Smooth muscle cell (in vitro differentiated cells): ENCODE measurements around the gene NFKBIE. TPM values are rescaled to one million over a fixed set of nuclear protein-coding genes. Genes with fewer than 3 reads are reported as not detected.
A peak's percentile ranks its signal among the peaks of the same experiment; 100 is the strongest.

ENCODE experiments used
- DNase-seq: peaks from one replicate; lab custom pipeline; 2025; ENCODE audit not compliant: unreplicated experiment; lab: John Stamatoyannopoulos, UW
- H2AFZ ChIP-seq: fragments of 200-600 bp; sonication (generic); 2 replicates; pipeline ENCODE4 v1.6.0; 2016; ENCODE audit warnings: antibody characterized with exemption, low read depth, mild to moderate bottlenecking
- H3F3A ChIP-seq: fragments of 200-600 bp; sonication (generic); 2 replicates; pipeline ENCODE4 v1.6.0; 2017; ENCODE audit warnings: antibody characterized with exemption, low read depth
- H3K27ac ChIP-seq: fragments of 200-600 bp; sonication (generic); 2 replicates; pipeline ENCODE4 v1.5.1; 2016; ENCODE audit warnings: low read depth, mild to moderate bottlenecking
- H3K27me3 ChIP-seq: fragments of 200-600 bp; sonication (generic); 2 replicates; pipeline ENCODE4 v1.6.1; 2016; ENCODE audit warnings: low read depth, mild to moderate bottlenecking
- H3K36me3 ChIP-seq: fragments of 200-600 bp; sonication (generic); 2 replicates; pipeline ENCODE4 v1.5.1; 2016; ENCODE audit warnings: low read depth
- H3K4me1 ChIP-seq: fragments of 200-600 bp; sonication (generic); 2 replicates; pipeline ENCODE4 v1.5.1; 2016; ENCODE audit warnings: low read depth
- H3K4me2 ChIP-seq: fragments of 200-600 bp; sonication (generic); 2 replicates; pipeline ENCODE4 v1.6.0; 2016; ENCODE audit warnings: mild to moderate bottlenecking
- H3K4me3 ChIP-seq: fragments of 200-600 bp; sonication (generic); 2 replicates; pipeline ENCODE4 v1.5.1; 2016; ENCODE audit warnings: mild to moderate bottlenecking
- H3K79me2 ChIP-seq: fragments of 200-600 bp; sonication (generic); 2 replicates; pipeline ENCODE4 v1.6.0; 2016; ENCODE audit warnings: low read depth, mild to moderate bottlenecking
- H3K9ac ChIP-seq: fragments of 200-600 bp; sonication (generic); 2 replicates; pipeline ENCODE4 v1.6.0; 2016; ENCODE audit warnings: low read depth
- H3K9me3 ChIP-seq: fragments of 200-600 bp; sonication (generic); replicated peaks from 2 replicates; pipeline ENCODE4 v1.5.1; 2016; ENCODE audit warnings: low read depth
- H4K20me1 ChIP-seq: fragments of 200-600 bp; sonication (generic); 2 replicates; pipeline ENCODE4 v1.6.0; 2016; ENCODE audit warnings: low read depth
- CTCF ChIP-seq: fragments of 200-600 bp; sonication (generic); IDR thresholded peaks from 2 replicates; pipeline ENCODE4 v1.5.1; 2017; ENCODE audit warnings: borderline replicate concordance, mild to moderate bottlenecking, antibody characterized with exemption; ENCODE audit not compliant: insufficient read depth, poor library complexity, severe bottlenecking
- WGBS: methylation state at CpG from one replicate; pipeline ENCODE4 v1.1.7; 2016; ENCODE audit warnings: low lambda C conversion rate; 5-methylcytosine and 5-hydroxymethylcytosine counted together
- polyA plus RNA-seq: library from polyadenylated mRNA; unstranded; fragments of >200 nt; fragmentation: Nextera tagmentation; extraction: Ambion mirVana; gene quantifications from 2 replicates; pipeline ENCODE4 v1.2.1, GENCODE V29; 2016
- total RNA-seq: library from RNA; depleted of rRNA; stranded (reverse); fragments of >200 nt; gene quantifications from 2 replicates; pipeline ENCODE4 v1.2.3, GENCODE V29; 2014

Gene NFKBIE
- total and polyA plus RNA-seq, 2 experiments from 2014 or later = 7.0 to 12.3 TPM

DNA sequence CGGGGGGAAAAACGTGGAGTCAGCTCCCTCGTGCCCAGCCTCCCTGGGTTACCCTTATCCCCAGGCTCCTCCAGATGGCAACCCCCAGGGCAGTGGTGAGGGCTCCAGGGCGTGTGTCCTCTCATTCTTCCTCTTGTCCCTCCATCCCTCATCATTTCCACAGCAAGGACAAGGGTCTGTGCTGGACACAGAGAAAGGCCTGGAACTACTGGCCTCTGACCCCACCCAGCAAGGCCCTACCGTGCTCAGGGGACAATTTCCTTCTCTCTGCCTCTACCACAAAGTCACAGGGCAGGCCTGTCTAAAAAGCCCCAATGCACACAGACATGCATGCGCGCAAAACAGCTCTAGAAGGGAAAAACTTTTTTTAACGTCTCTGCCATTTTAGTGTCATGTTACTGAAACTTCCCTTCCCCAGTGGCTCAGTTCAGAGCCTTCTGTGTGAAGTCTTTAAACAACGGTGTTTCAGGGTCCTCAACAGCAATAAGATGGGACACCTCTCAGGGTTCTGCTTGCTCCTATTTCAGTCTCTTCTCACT, 7.0 kb downstream of the NFKBIE start:
- H3K27ac ChIP-seq = no peak overlapping the region
- H3K4me1 ChIP-seq = peaks cover 18% of the 10 kb centered on the region
- no peaks in the 10 kb centered on the region for H3K27me3 ChIP-seq
- no peaks in the 10 kb centered on the region for H3K36me3 ChIP-seq
- H3K9me3 ChIP-seq = no peaks in the 10 kb centered on the region
- H3K4me2 ChIP-seq = no peak overlapping the region
- peaks cover 27% of the 10 kb centered on the region for H3F3A ChIP-seq
- H3K4me3 ChIP-seq = no peak overlapping the region
- WGBS = 89% methylated on average over 9 of the region's 9 CpGs
- no peak for TF ChIP-seq CTCF
- H4K20me1 ChIP-seq = peaks cover 33% of the 10 kb centered on the region
- H3K79me2 ChIP-seq = peaks cover 24% of the 10 kb centered on the region
- DNase-seq = no peak
- no peak overlapping the region for H3K9ac ChIP-seq
- no peak overlapping the region for H2AFZ ChIP-seq

DNA sequence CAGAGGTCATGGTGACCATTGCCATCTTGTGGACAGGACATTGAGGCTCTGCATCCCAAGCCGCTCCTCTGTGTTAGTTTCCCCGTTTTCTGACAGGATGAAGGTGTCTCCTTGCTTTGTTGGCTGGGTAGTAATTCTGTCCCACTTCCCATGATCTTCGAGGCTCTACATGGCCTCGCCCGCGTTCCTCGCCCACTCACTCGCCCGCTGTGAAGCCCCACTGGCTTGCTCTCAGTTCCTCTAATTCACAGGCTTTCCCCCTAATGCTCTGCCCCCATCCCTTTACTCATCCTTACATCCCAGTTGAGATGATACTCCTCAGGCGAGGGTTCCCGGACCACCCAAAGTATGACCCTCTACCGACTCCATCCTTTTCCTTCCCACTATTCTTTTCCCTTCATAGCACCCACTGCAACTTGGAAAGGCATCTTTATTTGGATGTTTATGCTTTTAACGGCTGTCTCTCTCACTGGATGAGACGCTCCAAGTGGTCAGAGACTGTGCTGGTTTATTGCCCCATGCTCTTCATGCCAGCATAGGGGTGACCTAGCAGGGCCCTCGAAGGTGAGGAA, 7.5 kb downstream of the NFKBIE start:
- DNase-seq = no peak
- peaks cover 5% of the 10 kb centered on the region for H3K36me3 ChIP-seq
- peaks cover 38% of the 10 kb centered on the region for H4K20me1 ChIP-seq
- peak overlapping the region; percentile 54 for H3K9ac ChIP-seq
- H3K79me2 ChIP-seq = peaks cover 24% of the 10 kb centered on the region
- peak overlapping the region; percentile 100 for H3K4me2 ChIP-seq
- H3K27ac ChIP-seq = peak overlapping the region; percentile 80
- H3F3A ChIP-seq = peaks cover 32% of the 10 kb centered on the region
- H3K9me3 ChIP-seq = no peaks in the 10 kb centered on the region
- WGBS = 37% methylated on average over 15 of the region's 15 CpGs
- peak overlapping the region; percentile 100 for H3K4me3 ChIP-seq
- no peaks in the 10 kb centered on the region for H3K27me3 ChIP-seq
- H3K4me1 ChIP-seq = peaks cover 13% of the 10 kb centered on the region
- no peak for TF ChIP-seq CTCF
- H2AFZ ChIP-seq = no peak overlapping the region

DNA sequence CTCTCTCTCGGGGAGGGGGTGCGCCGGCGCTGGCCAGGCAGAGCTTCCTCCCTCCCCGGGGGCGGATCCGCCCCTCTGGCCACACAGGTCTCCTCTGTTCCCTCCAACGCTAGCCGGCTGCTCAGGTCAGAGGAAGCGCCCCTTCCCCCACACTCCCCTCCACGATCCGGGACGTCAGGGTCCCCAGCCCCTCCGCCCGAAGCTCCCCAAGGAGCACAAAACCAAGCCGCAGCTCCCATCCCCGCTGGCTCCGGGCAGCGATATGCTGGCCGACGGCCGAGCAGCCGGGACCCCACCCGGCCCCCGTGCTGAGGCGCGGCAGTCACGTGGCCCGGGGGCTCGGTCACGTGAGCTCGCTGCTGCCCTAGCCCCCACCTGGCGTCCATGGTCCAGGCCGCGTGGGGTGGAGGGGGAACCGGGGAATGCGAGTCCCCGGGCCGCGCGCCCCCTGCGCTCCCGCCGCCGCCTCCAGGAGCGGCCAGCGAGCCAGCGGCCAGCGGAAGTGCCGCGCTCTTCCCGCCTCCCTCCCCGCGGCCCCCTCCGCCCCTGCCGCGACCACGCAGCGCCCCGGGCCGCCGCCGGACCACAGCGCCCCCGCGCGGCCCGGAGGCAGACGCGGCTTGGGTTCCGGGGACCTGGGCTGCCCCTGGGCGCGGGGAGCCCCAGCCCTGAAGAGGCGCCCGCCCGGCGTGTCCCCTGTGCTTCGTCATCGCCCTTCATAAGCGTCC, 8.2 kb downstream of the NFKBIE start, which contains the start of gene SLC35B2:
Gene SLC35B2, minus strand, starts transcription at position 504 of the 728 bp plus-strand sequence. Its CDS starts 118 bp downstream, at position 386.
- Histone ChIP-seq H3K27me3 (no peaks in the 10 kb centered on the region), H4K20me1 (peaks cover 45% of the 10 kb centered on the region), H3K4me1 (peaks cover 13% of the 10 kb centered on the region), H3K79me2 (peaks cover 29% of the 10 kb centered on the region), H3K9me3 (no peaks in the 10 kb centered on the region), H3K4me3 (peak within 1 kb of the TSS; percentile 100), H3K27ac (peak within 1 kb of the TSS; percentile 80), H3K9ac (peak within 1 kb of the TSS; percentile 93), H3K36me3 (peaks cover 12% of the 10 kb centered on the region), H3K4me2 (peak within 1 kb of the TSS; percentile 100), H3F3A (peaks cover 39% of the 10 kb centered on the region), H2AFZ (peak within 1 kb of the TSS; percentile 79)
- WGBS = under 1% methylated on average over 25 of the region's 80 CpGs
- TF ChIP-seq CTCF = peak; percentile 75
- DNase-seq = peak; percentile 71
